ENCODE data around the gene RNU7-1. TPM values are rescaled to one million over a fixed set of nuclear protein-coding genes. Genes with fewer than 3 reads are reported as not detected.

RNU7-1 gene
- total and polyA plus RNA-seq, 9 of the 15 experiments (the other 6 are each of a cell fraction or from before 2014, with no cell fraction given): not detected

DNA sequence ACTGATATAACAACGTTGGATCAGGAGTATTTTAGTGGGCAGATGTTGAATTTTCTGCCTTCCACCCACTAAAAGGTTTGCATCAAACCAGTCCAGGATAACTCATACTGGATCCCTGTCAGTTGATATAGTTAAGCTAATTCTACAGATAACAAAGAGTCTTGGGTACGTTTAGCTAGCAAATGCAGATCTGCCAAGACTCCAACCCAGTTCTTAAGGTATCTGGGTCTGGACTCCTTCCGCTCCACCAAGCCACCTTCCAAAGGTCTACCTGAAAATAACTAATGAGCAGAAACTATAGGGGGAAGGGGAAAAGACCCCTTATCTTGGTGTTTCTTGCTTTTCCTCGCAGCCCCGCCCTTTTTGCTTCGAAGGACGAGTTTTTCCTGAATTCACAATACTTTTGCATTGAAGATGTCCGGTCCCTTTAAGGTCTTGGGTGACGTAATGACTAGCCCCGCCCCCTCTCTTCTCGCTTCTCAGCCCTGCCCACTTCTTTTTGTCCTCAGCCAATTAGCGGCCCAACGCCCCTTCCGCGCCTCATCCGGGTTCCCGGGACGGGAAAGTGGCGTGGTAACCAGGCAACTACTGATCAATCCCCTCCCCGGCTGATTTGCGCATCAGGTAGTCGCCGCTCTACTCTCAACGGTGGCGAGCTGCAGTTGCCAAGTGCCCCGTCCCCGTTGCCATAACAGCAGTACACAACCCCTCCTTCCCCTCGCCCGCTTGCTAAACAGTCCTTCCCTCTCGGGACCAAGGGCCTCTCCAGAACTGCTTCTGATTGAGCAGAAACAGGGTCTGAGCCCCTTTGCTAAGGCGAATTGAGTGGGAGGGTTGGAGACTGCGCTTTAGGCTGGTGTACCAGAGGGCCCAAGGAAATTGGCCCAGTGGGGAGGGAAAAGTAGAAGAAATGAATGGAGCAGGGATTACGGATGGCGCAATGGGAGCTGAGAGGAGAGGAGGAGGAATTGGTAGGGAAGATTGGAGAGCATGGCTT lies 39.0 kb upstream of the RNU7-1 start, which contains the start of gene LRRC23 (continued):
- peak; percentile 24; the same call in 1 of the 2 replicates for TF ChIP-seq FOXM1 (IDR thresholded peaks at IDR 0.05; ENCODE audit: low read depth)
- TF ChIP-seq FOXM1 (CRISPR knock-in tag; IDR thresholded peaks at IDR 0.05; ENCODE audit: low read depth): no peak
- TF ChIP-seq, protein P1, sequence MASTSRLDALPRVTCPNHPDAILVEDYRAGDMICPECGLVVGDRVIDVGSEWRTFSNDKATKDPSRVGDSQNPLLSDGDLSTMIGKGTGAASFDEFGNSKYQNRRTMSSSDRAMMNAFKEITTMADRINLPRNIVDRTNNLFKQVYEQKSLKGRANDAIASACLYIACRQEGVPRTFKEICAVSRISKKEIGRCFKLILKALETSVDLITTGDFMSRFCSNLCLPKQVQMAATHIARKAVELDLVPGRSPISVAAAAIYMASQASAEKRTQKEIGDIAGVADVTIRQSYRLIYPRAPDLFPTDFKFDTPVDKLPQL (IDR thresholded peaks at IDR 0.05; ENCODE audit: extremely low read depth, insufficient read length): no peak
- TF ChIP-seq CCNT2 (IDR thresholded peaks at IDR 0.05; ENCODE audit: borderline replicate concordance, extremely low read depth, insufficient read length, low read depth, low read length): no peak
- TF ChIP-seq ZNF583 (CRISPR knock-in tag; IDR thresholded peaks at IDR 0.05): no peak
- 0 out of 4 replicates have a peak, but pooled peaks of 1 of the 2 experiments have one; percentile 26 for TF ChIP-seq CSDE1 (IDR thresholded peaks at IDR 0.05)
- TF ChIP-seq ELF1 (tag; IDR thresholded peaks at IDR 0.05): peak; percentile 47; the same call in 1 of the 2 replicates
- peak; percentile 18; the same call in 1 of the 2 replicates for TF ChIP-seq L3MBTL2 (IDR thresholded peaks at IDR 0.05)
- TF ChIP-seq, protein P2, sequence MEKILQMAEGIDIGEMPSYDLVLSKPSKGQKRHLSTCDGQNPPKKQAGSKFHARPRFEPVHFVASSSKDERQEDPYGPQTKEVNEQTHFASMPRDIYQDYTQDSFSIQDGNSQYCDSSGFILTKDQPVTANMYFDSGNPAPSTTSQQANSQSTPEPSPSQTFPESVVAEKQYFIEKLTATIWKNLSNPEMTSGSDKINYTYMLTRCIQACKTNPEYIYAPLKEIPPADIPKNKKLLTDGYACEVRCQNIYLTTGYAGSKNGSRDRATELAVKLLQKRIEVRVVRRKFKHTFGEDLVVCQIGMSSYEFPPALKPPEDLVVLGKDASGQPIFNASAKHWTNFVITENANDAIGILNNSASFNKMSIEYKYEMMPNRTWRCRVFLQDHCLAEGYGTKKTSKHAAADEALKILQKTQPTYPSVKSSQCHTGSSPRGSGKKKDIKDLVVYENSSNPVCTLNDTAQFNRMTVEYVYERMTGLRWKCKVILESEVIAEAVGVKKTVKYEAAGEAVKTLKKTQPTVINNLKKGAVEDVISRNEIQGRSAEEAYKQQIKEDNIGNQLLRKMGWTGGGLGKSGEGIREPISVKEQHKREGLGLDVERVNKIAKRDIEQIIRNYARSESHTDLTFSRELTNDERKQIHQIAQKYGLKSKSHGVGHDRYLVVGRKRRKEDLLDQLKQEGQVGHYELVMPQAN (IDR thresholded peaks at IDR 0.05; ENCODE audit: borderline replicate concordance): peak; percentile 72
- peak; percentile 94 for TF ChIP-seq RFX1 (IDR thresholded peaks at IDR 0.05)
- TF ChIP-seq NFATC3 (IDR thresholded peaks at IDR 0.05): no peak
- TF ChIP-seq POLR2A (conservative IDR thresholded peaks at IDR 0.05): peak; percentile 62
- TF ChIP-seq NONO (IDR thresholded peaks at IDR 0.05; ENCODE audit: low read depth in 2 of 2, low read length in 1 of 2): no peak
- TF ChIP-seq FOXJ2 (tag; IDR thresholded peaks at IDR 0.05): peak; percentile 73; the same call in 1 of the 2 replicates
- TF ChIP-seq ARHGAP35 (IDR thresholded peaks at IDR 0.05; ENCODE audit: partially characterized antibody): no peak
- TF ChIP-seq, protein P3, sequence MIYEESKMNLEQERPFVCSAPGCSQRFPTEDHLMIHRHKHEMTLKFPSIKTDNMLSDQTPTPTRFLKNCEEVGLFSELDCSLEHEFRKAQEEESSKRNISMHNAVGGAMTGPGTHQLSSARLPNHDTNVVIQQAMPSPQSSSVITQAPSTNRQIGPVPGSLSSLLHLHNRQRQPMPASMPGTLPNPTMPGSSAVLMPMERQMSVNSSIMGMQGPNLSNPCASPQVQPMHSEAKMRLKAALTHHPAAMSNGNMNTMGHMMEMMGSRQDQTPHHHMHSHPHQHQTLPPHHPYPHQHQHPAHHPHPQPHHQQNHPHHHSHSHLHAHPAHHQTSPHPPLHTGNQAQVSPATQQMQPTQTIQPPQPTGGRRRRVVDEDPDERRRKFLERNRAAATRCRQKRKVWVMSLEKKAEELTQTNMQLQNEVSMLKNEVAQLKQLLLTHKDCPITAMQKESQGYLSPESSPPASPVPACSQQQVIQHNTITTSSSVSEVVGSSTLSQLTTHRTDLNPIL (CRISPR knock-in tag; IDR thresholded peaks at IDR 0.05): no peak
- no peak for TF ChIP-seq ZNF589 (CRISPR knock-in tag; IDR thresholded peaks at IDR 0.05; ENCODE audit: low read depth)
- no peak for TF ChIP-seq HDGF (IDR thresholded peaks at IDR 0.05)
- TF ChIP-seq ZNF174 (CRISPR knock-in tag; IDR thresholded peaks at IDR 0.05): no peak
- no peak for TF ChIP-seq LCOR (CRISPR knock-in tag; IDR thresholded peaks at IDR 0.05)
- no peak for TF ChIP-seq POLR2AphosphoS5 (IDR thresholded peaks at IDR 0.05; ENCODE audit: control insufficient read depth, insufficient read depth, low read depth, low read length)
- TF ChIP-seq TEAD1 (CRISPR knock-in tag; IDR thresholded peaks at IDR 0.05): no peak
- no peak for TF ChIP-seq SRSF9 (IDR thresholded peaks at IDR 0.05; ENCODE audit: borderline replicate concordance, low read depth, low read length)
- peak; percentile 54 for TF ChIP-seq CXXC5 (CRISPR knock-in tag; IDR thresholded peaks at IDR 0.05)
- no peak for TF ChIP-seq KAT8 (IDR thresholded peaks at IDR 0.05; ENCODE audit: low read depth)
- TF ChIP-seq CHD2 (IDR thresholded peaks at IDR 0.05; ENCODE audit: low read depth, low read length): no peak

Measured in K562 (cell line).